ENCODE measurements around the gene IL4R.

The IL4R gene

GRCh38 chr16:27377666-27378485 is 64.1 kb downstream of the IL4R start:
- H3K9me2 ChIP-seq (replicated peaks; ENCODE audit: insufficient read depth, low read length), result no peaks in the 10 kb centered on the region

GRCh38 chr16:27378871-27379481 is 65.2 kb downstream of the IL4R start:
- Histone ChIP-seq H3K27me3 (replicated peaks; ENCODE audit: insufficient read depth, low read length) (no peaks in the 10 kb centered on the region), H3K79me2 (ENCODE audit: low read length) (no peaks in the 10 kb centered on the region), H3K9ac (ENCODE audit: low read length) (no peak overlapping the region), H2AFZ (ENCODE audit: low read length) (no peak overlapping the region), H3K36me3 (replicated peaks; ENCODE audit: insufficient read depth, low read length) (no peaks in the 10 kb centered on the region), H3K4me1 (ENCODE audit: low read length) (peaks cover 30% of the 10 kb centered on the region), H3F3A (ENCODE audit: insufficient read depth, low read length) (peaks cover 13% of the 10 kb centered on the region), H3K9me3 (replicated peaks; ENCODE audit: insufficient read depth, low read length) (no peaks in the 10 kb centered on the region), H3K4me3 (ENCODE audit: low read length) (no peak overlapping the region), H3K27ac (ENCODE audit: low read length) (no peak overlapping the region), H3K4me2 (ENCODE audit: low read depth, low read length) (no peak overlapping the region), H4K20me1 (ENCODE audit: insufficient read depth, low read length) (no peaks in the 10 kb centered on the region), H3K9me2 (replicated peaks; ENCODE audit: insufficient read depth, low read length) (no peaks in the 10 kb centered on the region)
- TF ChIP-seq CTCF (IDR thresholded peaks at IDR 0.05; ENCODE audit: low read length) (no peak), EZH2 (optimal IDR thresholded peaks at IDR 0.05; ENCODE audit: low read depth, low read length) (no peak), EZH2phosphoT487 (IDR thresholded peaks at IDR 0.05; ENCODE audit: low read length) (no peak)
- DNase-seq, result no peak

More at GRCh38 chr16:27377666-27378485, 64.1 kb downstream of the IL4R start:
- Histone ChIP-seq H3K9me3 (replicated peaks; ENCODE audit: insufficient read depth, low read length) (no peaks in the 10 kb centered on the region), H4K20me1 (ENCODE audit: insufficient read depth, low read length) (no peaks in the 10 kb centered on the region), H3K27ac (ENCODE audit: low read length) (no peak overlapping the region), H2AFZ (ENCODE audit: low read length) (no peak overlapping the region), H3K36me3 (replicated peaks; ENCODE audit: insufficient read depth, low read length) (no peaks in the 10 kb centered on the region), H3F3A (ENCODE audit: insufficient read depth, low read length) (peaks cover 23% of the 10 kb centered on the region), H3K4me2 (ENCODE audit: low read depth, low read length) (no peak overlapping the region), H3K9ac (ENCODE audit: low read length) (no peak overlapping the region), H3K4me3 (ENCODE audit: low read length) (no peak overlapping the region), H3K4me1 (ENCODE audit: low read length) (peaks cover 35% of the 10 kb centered on the region), H3K27me3 (replicated peaks; ENCODE audit: insufficient read depth, low read length) (no peaks in the 10 kb centered on the region), H3K79me2 (ENCODE audit: low read length) (no peaks in the 10 kb centered on the region)
- DNase-seq, result no peak
- no peak for TF ChIP-seq EZH2 (optimal IDR thresholded peaks at IDR 0.05; ENCODE audit: low read depth, low read length)
- TF ChIP-seq CTCF (IDR thresholded peaks at IDR 0.05; ENCODE audit: low read length), result no peak
- no peak for TF ChIP-seq EZH2phosphoT487 (IDR thresholded peaks at IDR 0.05; ENCODE audit: low read length)

GRCh38 chr16:27379919-27380318 is 66.1 kb downstream of the IL4R start:
- peaks cover 4% of the 10 kb centered on the region; the same call in 1 of the 2 replicates for H3F3A ChIP-seq (ENCODE audit: insufficient read depth, low read length)
- DNase-seq, result no peak
- H3K36me3 ChIP-seq (replicated peaks; ENCODE audit: insufficient read depth, low read length), result no peaks in the 10 kb centered on the region
- H3K27me3 ChIP-seq (replicated peaks; ENCODE audit: insufficient read depth, low read length), result no peaks in the 10 kb centered on the region
- TF ChIP-seq EZH2phosphoT487 (IDR thresholded peaks at IDR 0.05; ENCODE audit: low read length) (no peak), EZH2 (optimal IDR thresholded peaks at IDR 0.05; ENCODE audit: low read depth, low read length) (no peak), CTCF (IDR thresholded peaks at IDR 0.05; ENCODE audit: low read length) (no peak)
- no peak overlapping the region for H3K4me3 ChIP-seq (ENCODE audit: low read length)
- H2AFZ ChIP-seq (ENCODE audit: low read length), result no peak overlapping the region
- no peak overlapping the region for H3K27ac ChIP-seq (ENCODE audit: low read length)
- H3K4me2 ChIP-seq (ENCODE audit: low read depth, low read length), result no peak overlapping the region
- no peak overlapping the region for H3K9ac ChIP-seq (ENCODE audit: low read length)
- no peaks in the 10 kb centered on the region for H3K9me2 ChIP-seq (replicated peaks; ENCODE audit: insufficient read depth, low read length)
- H3K9me3 ChIP-seq (replicated peaks; ENCODE audit: insufficient read depth, low read length), result no peaks in the 10 kb centered on the region
- no peaks in the 10 kb centered on the region for H4K20me1 ChIP-seq (ENCODE audit: insufficient read depth, low read length)
- H3K4me1 ChIP-seq (ENCODE audit: low read length), result peaks cover 30% of the 10 kb centered on the region
- no peaks in the 10 kb centered on the region for H3K79me2 ChIP-seq (ENCODE audit: low read length)
